ENCODE measurements around the gene CALCOCO1.

The CALCOCO1 gene

DNA sequence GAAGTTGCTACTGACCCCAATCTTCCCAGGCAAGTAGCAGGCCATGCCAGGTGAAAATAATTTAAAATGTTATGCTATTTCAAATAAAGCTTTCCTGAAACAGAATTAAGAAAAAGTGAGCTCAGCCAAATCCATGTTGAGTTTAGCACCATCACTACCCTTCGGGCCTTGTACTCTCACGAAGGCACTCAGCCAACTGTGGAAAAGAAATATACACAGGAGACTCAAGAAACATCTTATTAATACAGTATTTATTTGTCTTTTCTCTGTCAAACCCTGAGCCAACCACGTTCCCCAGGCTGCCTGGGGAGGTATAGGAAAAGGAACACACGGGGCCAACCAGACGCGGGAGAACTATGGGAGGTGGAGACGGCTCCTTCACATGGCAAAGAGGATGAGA lies 62.3 kb downstream of the CALCOCO1 start:
- DNase-seq (ENCODE audit: low read depth in 4 of 4, low spot score in 1 of 4): no peak

DNA sequence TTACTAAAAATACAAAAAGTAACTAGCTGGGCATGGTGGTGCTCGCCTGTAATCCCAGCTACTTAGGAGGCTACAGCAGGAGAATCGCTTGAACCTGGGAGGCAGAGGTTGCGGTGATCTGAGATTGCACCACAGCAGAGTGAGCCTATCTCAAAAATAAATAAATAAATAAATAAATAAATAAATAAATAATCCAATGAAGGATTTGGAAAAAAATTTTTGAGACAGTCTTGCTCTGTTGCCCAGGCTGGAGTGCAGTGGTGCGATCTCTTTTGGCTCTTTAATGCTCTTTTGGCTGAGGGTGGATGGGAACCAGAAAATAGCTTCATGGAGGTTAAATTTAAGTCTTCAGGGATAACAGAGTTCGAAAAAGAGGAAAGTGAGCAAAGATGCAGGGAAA lies 63.1 kb downstream of the CALCOCO1 start:
- no peak for DNase-seq (ENCODE audit: low read depth in 4 of 4, low spot score in 1 of 4)

DNA sequence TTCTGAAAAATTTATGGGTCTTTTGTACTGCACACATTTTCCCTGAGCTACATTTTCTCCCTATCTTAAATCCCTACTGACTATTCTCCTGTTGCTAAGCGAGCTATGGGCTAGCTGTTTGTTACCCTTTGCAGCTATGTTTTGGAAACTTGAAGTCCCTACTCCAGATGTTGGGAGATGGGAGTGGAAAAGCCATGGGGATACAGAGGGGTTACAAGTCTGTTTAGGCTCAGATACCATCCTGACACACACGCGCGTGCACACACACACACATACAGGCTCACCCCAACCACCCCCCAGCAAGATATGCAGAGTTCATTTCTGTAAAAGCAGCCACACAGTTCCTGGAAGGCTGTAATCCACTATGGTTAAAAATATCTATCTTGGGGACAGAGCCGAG lies 67.2 kb downstream of the CALCOCO1 start:
- DNase-seq (ENCODE audit: low read depth in 4 of 4, low spot score in 1 of 4): no peak

DNA sequence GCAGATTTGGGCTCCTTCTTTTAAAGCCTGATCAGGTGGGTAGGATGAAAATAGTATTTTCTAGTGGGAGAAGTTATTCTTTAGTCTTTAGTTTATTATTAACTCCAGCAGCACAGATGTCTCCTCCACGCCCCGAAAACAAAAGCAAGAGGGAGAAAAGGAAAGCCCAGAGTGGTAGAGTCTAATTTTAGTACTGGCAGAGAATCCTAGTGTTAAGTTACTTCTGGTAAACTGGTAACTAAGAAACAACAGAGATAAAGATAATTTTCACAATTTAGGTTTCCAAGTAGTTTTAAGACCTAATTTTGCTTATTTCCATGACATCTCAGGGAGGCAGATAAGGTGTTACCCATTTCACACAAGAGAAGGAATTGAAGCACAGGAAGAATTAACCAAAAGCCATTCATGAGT lies 67.7 kb downstream of the CALCOCO1 start:
- DNase-seq (ENCODE audit: low read depth in 4 of 4, low spot score in 1 of 4): no peak

DNA sequence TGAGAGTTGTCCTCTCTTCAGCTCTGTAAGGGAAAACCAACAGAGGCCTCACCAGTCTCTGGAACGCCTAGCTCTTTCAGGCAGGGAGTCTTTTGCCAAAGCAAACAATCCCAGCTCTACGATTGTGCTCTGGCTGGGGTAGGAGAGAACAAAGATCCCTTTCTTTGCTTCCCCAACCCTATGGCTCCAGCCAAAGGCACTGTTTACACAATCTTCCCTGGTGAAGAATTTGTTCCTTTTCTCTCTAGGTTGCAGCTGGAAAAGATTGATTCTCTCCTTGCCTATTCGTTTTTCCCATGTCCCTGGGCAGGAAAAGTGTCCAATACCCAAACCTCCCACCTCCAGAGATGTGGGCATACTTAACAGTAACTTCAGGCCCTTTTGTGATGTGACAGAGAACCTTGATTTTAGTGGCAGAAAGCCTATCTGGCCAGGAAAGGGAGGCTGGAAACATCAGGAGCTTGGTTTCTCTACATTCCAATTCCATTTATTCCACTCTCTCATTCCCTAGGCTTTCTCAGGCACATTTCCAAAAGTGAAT lies 68.2 kb downstream of the CALCOCO1 start:
- DNase-seq (ENCODE audit: low read depth in 4 of 4, low spot score in 1 of 4): no peak

All from stimulated activated CD4-positive, alpha-beta T cell treated with anti-CD3 and anti-CD28 coated beads, Interleukin-1b, Interleukin-23, amount 100 ng/mL, for 24 hours (primary cell).